ENCODE data around the gene ENG.
"Not testable (repeated sequence)": the region's sequence is repeated elsewhere in the genome, so short reads cannot be mapped to it uniquely, and the experiment has no call there.

Gene ENG

DNA sequence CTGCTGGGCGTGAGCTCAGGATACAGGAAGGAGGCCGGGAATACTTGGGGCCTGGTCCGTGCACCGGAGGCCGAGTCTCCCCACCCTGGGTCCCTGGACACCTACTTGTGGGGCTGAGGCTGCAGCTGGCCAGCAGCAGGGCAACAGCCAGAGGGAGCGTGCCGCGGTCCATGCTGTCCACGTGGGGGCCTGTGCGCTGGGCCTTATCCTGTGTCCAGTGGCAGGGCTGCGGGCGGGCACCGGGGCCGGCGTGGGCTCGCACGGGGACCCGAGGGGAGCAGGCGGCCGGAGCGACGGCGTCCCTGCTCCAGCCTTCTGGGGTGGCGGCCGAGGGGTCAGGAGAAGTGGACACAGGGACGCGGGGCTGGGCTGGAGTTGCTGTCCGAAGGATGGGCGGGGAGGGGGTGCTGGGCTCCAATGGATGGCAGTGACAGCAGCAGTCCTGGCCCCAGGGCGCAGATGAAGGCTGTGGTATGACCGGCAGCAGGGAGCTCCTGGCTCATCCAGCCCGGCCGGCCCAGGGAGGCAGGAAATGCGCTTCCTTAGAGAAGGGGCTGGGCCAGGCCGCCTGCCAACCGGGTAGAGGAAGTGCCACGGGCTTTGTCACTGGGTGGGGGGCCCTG is at the start of gene ENG:
TSS of gene ENG (minus strand) at position 475 of the 623 bp plus-strand sequence. CDS start at position 172, 303 bp downstream.
- DNase-seq: no peak

DNA sequence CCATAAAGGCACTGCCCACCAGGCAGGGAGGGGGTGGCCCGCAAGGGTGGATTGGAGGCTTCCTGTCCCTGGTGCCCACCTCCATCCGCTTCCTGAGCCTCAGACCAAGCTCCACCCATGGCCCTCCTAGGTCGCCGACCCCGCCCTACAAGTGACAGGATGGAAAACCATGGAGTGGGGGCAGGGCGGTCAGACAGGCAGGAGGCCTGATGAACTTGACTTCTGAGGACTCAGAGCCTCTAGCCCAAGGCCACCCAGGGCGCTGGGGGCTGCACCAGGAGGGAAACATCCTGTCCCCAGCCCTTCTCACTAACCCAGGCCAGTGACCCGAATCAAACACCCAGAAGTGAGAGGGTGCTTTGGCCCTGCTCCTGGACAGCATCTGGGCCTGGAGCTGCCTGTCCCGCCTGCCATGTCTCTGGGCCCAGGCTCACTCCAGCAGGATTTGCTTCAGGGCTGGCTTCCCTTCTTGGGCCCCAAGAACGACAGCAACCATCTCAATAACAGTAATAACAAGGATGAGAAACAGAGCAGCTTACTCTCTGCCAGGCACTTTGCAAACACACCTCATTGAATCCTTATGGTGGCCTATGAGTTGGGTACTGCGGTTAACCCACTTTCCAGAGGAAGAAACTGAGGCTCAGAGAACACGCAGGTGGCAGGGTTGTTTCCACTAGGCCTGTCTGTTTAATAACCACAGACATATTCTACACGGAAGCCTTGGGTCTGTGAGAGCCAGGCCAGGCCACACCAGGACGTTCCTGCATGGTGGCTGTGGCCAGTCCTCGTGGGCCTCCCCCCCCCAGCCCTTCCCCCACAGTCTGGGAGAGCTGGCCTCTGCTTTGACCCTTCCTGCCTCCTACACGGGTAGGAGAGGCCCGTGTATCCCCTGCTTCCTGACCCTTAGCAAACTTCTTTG is 49.4 kb upstream of the ENG start:
- peak; percentile 30 for DNase-seq

DNA sequence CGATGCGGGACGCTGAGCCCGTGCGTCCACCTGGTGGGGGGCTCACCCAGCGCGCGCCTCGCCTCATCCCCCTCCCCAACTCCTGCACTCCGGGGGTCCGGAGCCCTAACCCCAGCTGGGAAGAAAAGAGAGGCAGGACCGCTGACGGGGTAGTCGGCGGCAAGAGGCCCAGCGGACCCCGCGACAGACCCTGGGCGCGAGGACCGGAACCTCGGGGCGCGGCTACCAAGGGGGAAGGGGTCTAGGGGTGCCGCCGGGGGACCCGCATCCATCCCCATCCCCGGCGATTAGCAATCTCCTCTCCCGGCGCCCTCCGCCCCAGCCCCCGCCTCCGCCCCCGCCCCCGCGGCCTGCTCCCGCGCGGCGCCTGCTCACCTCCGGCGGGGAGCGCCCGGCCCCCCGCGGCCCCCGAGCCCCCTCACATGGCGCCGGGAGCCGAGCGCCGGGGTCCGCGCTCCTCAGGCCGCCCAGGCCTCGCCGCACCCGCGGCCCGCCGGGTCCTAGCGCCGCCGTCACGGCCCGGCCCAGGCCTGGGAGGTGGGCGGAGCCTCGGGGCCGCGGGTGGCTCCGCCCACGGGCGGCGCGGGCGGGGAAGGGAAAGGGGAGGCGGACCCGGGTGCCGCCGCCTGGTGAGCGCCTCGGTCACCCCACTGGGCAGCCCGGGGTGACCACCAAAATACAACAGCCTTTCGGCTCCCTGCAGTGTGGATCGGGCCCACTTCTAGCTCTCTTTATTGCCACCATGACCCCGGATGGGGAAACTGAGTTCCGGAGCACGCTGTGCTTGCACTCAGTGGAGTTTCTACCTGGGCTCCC is 44.9 kb upstream of the ENG start, which contains the start of gene ST6GALNAC6:
TSS of gene ST6GALNAC6 (minus strand) at position 476 of the 816 bp plus-strand sequence. CDS start 1,622 bp downstream, outside the sequence.
- peak; percentile 92 for DNase-seq

DNA sequence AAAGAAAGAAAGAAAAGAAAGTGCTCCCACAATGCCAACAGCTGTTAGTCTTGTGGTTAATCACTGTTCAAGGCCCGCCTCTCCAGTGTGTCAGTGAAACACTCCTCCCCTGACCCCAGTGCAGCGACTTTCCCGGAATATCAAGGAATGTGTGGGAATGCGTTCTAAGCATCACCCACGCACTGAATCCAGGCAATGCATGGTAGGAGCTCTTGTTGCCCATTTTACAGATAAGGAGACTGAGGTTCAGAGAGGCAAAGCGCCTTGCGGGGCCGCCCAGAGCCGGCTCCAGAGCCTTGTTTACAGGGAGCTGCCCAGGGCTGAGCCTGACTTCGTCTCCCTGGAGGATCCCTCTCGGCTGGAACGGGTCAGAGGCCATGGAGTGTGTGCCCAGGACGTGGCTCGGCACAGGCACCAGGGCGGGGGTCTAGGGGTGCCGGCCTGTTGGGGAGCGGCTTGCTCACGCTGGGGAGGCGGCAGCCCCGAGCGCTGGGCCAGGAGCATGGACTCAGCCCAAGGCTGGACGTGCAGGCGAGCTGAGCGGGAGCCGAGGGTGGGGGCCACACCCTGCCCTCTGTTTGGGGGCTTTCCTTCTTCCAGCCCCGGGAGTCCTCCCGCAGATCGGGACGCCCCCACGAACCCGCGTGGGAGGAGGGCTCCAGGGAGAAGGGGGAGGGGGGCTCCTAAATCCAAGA is 44.1 kb upstream of the ENG start:
- peak; percentile 42 for DNase-seq

DNA sequence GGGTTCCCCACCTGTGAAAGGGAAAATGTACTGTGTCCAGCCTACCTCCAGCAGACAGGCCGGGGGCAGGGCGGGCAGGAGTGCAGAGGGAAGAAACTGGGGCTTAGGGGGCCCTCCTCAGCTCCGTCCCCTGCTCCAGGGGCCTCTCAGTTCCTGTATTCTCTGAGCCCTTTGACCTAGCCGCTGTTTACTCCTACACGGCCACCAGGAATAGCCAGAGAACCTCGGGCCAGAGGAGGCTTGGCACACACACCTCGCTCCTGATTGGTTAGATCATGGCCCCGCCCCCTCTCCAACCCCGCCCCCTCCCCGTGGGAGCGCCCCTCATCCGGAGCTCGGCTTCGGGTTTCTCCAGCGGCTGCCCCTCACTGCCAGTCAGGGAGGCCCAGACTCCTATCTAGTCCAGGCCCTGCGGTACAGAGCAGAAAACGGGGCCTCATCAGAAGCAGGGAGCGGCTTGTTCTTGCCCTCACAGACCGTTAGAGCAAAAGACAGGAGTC is 42.8 kb upstream of the ENG start:
- DNase-seq: peak; percentile 36

DNA sequence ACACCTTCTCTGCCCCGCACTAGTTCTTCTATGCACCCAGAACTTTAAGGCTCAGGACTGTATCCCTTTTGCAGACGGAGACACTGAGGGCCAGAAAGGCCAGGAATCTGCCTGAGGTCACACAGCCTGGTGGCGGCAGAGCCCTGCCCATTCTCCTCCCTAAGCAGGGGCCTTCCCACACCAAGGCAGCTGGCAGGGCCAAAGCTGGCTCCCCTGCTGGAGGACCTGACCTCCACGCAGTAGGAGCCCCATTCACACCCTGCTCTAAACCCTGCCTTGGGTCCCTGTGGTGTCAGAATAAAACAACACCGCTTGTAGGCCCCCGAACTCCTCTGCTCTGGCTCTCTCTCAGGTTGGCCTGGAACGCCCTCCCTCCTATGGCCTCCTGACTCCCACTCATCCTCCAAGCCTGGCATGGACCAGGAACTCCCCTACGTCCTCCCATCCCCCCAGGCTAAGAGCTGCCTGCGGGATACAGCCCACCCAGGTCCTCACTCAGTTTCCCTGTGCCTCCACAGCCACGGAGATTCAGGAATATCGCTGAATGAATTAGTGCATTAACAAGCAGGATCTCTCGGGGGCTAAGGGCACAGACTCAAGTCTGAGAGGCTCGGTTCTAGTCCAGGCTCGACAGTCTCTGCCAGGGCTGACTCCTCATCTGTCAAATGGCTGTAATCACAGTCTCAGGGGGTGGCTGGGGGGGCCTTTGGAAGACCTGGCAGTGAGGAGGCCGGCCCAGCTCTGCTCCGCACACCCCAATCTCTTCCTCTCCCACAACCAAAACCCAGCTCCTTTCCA is 42.1 kb upstream of the ENG start:
- DNase-seq: no peak

DNA sequence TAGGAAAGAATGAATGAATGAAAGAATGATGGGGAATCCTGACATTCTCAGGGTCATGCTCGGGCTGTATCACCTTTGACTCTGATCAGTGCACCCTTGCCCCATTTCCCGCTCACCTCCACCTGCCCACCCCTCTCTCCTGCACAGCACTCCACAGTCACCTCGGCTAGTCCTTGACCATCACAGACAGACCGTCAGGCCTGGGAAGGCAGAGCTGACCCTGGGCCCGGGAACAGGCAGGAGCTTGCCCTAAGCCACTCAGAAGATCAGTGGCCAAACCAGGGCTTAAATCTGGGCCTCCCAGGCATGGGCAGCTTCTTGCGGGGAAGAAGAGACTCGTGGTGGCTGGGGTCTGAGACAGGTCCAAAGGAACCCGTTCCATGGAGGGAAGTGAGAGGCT is 41.4 kb upstream of the ENG start:
- no peak for DNase-seq

DNA sequence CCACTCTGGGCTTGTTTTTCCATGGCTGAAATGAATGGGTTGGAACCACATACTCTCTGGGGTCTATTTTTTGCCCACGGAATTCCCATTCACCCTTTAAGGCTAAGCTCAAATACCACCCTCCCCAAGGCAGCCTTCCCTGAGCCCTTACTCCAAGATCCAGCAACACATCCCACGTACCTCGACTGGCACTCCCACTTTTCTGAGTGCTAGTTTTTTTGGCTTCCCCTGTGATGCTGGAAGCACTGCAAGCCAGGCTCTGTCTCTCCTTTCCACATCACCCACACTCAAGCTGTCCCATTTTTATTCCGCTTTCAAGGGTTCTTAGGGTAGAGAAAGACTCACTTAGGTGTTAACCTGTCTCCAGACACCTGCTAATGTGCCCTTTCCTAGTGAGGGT is 38.9 kb upstream of the ENG start:
- no peak for DNase-seq

DNA sequence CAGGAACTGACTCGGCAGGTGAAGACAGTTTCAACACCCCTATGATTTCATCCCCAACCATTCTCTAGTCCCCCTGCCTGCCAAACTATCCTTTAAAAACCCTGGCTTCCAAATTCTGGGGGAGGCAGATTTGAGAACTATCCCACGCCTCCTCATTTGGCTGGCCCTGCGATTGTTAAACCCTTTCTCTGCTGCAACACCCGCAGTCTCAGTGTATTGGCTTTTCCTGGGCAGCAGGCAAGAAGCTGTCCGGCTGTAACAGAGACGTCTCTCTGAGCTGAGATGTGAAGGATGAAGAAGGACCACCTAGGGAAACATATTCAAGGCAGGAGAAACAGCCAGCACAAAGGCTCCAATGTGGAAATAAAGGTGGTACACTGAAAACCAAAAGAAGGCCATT is 38.4 kb upstream of the ENG start:
- no peak for DNase-seq

DNA sequence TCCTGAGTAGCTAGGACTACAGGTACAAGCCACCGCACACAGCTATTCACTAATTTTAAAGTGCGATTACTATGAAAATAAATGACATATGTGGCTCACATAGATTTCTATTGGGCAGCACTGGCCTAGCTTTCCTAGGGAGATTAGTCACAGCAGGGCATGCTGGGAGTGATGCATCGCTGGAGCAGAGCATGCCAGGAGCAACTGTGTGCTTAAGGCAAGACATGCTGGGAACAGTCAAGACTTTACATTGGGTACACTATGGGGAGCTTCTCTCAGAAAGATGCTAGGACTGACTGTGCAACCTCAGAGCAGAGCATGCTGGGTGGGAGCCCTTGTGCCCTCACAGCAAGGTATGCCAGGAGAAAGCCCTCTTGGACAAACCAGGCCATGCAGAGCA is 35.6 kb upstream of the ENG start:
- no peak for DNase-seq

DNA sequence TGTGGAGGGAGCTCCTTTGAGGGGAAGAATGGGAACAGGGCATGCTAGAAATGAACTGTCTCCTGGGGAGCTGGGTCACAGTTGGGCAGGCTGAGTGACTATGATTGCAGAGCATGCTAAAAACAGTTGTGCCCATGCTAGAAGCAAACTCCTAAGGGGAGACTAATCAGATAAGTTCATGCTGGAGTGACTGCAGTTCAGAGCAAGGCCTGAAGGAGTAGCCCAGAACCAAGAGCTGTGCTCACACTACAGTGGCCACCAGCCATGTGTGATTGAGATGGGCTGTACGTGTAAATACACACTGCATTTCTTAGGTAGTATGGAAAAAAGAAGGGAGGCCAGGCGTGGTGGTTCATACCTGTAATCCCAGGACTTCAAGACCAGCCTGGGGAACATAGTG is 33.3 kb upstream of the ENG start:
- DNase-seq: no peak

DNA sequence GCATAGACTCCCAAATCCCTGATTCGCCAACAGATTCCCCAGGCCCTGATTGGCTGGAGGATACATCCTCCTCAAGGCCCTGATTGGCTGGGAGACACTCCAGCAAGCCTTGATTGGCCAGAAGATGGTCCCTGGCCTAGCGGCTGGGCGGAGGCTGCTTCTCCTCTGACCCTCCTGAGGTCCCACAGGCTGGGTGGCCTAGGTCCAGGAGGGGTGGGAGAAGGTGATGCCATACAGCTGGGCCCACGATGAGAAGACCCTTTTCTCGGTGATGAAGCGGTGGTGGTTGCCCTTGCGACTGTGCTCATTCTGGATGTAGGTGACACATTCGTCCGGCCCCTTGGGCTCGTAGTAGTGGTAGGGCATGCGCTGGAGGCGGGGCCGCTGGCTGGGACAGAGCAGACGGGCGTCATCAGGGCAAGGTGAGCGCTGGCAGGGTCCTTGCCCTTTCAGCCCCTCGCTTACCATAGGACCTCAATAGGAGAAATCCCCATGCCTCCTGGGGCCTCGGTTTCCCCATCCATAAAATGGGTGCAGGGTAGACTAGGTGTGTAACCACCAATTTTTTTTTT is 32.0 kb upstream of the ENG start:
- DNase-seq: no peak

DNA sequence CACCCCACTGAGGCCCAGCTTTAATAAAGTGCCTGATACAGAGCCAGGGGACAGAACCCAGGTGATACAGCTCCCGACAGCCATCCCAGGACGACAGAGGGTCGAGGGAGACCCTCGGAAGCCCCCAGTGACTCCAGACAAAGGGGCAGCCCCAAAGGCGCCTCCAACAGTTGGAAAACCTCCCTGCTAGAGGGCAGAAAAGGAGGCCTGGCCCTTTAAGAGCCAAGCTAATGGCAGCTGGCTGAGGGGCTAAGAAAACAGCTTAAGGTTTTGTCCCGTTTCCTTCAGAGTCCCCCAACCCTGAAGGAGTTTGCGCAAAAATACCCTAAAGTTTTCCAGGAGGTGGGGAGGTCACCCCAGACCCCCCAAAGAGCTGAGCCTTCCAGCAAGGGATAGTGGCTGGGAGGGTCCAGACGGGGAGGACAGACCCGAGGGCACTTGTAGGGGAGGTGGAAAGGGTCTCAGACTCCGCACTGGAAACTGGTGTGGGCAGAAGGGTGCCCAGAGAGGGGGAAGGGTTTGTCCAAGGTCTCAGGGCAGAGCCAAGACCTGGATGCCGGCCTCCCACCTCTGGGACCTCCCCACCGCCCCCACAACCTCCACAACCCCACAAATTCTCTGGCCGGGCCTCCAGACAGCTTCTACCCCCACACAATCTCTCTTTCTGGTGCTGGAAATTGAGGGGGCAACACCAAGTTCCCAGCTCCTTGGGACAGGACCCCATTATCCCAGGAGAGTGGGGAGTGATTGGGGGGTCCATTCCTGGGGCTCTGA is 31.2 kb upstream of the ENG start:
- DNase-seq: no peak

DNA sequence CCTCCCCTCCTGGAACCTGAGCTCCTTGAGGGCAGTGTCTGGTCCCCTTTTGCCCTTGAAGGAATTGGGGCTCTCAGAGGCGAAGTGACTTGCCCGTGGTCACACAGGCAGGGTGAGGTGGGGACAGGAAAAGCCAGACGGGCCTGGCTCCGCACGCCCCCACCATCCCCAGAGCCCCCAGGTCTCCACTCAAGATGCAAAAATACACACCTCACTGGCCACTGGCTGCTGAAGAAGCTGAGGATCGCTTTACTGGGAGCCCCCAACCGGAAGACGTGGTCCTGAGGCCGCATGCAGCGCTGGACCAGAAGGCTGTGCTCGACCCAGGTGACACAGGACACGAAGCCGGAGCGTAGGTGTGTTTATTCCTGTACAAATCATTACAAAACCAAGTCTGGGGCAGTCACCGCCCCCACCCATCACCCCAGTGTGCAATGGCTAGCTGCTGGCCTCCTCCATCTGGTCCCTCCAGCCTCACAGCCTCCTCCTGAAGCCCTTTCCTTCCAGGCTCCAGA is 30.6 kb upstream of the ENG start:
- DNase-seq: no peak

DNA sequence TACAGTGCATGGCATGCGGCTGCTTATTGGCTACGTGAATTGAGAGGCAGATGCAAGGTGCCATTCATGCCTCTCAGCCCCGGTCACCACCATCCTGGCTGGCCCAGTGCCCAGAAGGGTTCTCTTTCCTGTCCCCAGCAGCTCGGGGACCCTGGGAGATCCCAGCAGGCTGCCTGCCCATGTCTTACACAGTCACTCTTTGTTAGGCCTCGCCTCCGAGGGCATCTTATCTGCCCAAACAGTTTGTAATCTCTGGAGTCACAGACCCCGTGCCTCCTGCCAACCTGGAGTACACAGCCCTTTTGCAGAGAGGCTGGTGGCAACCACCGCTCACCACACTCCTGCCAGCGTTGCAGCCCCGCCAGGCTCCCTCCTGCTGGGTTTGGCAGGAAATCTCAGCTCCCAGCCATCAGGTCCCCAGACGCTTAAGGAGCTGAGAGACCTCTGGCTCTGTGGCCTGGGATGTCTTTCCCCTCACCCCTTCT is 30.0 kb upstream of the ENG start:
- DNase-seq: no peak

DNA sequence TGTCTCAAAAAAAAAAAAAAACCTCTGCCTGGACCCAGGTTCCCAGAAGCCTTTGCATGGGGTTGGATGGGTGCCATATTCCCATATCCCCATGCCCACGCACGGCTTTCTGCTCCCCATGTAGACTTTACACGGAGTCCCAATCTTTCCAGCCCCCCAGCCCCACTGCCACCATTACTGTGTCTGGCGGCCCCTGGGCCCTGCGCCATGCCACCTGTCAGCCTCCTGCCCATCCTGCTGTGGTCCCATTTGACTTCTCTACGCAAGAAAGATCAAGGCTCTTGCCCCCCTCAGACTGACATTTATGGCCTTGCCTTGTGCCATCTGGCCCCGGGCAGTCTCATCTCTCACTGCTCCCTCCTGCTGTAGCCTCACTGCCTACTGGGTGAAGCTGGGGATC is 29.5 kb upstream of the ENG start:
- DNase-seq: no peak

DNA sequence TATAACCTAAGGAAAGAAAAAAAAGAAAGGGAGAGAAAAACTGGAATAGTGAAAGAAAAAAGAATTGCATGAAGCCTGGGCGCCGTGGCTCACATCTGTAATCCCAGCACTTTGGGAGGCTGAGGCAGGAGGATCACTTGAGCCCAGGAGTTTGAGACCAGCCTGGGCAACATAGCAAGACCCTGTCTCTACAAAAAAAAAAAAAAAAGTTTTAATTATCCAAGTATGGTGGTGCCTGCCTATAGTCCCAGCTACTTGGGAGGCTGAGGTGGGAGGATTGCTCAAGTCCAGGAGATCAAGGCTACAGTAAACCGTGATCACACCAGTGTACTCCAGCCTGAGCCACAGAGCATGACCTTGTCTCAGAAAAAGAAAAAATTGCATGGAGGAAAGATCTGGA is 27.3 kb upstream of the ENG start:
- DNase-seq: not testable (repeated sequence)

DNA sequence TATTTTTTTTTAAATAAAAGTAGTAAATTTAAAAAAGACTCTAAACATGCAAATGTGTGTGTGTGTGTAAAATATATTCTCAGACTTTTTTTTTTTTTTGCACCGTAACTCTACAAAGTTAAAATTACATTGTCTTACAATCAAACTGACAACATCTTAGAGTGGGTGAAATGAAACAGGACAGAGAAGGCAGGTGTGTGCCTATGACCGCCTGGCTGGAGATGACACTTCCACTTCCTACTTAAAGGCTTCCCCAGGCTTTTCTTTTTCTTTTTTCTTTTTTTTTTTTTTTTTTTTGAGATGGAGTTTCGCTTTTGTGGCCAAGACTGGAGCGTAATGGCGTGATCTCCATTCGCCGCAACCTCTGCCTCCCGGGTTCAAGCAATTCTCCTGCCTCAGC is 25.7 kb upstream of the ENG start:
- DNase-seq: no peak

DNA sequence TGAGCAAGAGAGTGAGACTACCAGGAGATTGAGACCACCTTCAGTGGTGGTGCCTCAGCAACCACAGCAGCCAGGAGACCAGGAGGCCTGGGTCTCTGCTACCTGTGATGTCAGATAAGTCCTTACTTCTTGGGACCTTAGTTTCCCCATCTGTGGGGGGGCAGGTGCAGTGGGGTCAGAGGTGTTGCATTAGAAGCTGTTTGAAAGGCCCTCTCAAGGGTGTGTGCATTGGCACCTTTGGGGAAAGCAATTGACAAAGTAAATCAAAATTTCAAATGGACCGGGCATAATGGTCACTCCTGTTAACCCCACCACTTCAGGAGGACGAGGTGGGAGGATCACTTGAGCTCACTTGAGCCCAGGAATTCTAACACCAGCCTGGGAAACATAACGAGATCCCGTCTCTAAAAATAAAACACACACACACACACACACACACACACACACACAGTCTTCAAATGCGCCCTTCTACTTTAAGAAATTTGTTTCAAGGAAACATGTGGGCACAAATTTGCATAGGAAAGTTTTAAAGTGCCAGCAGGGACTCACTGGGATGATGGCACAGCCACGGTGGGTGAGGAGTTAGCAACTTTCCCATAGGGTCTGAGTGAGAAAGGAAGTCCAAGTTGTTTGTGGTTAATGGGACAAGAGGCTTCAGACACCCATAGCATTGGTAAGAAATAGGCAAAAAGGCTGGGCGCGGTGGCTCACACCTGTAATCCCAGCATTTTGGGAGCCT is 24.4 kb upstream of the ENG start:
- no peak for DNase-seq
